IgD-negative memory B cell (primary cell): ENCODE data around the gene DNAI2. TPM values are rescaled to one million over a fixed set of nuclear protein-coding genes. Genes with fewer than 3 reads are reported as not detected.
A peak's percentile ranks its signal among the peaks of the same experiment; 100 is the strongest.

Experiments used
- H3K27ac Mint-ChIP-seq, 3 donors: one replicate each; pipeline ENCODE4 v1.8.0; 2020 to 2022; ENCODE audit warnings: mild to moderate bottlenecking in 3 of 3, mixed read lengths in 3 of 3, moderate library complexity in 1 of 3
- H3K27me3 Mint-ChIP-seq: one replicate; pipeline ENCODE4 v1.8.0; 2021; ENCODE audit warnings: mixed read lengths
- H3K36me3 Mint-ChIP-seq: one replicate; pipeline ENCODE4 v1.8.0; 2020; ENCODE audit warnings: mild to moderate bottlenecking, mixed read lengths
- H3K4me1 Mint-ChIP-seq, 3 donors: one replicate each; pipeline ENCODE4 v1.8.0; 2020 to 2022; ENCODE audit warnings: mixed read lengths in 3 of 3, mild to moderate bottlenecking in 1 of 3
- H3K4me3 Mint-ChIP-seq, 4 donors: one replicate each; pipeline ENCODE4 v1.8.0; 2020 to 2022; ENCODE audit warnings: mild to moderate bottlenecking in 4 of 4, mixed read lengths in 4 of 4, moderate library complexity in 3 of 4
- H3K9me3 Mint-ChIP-seq, 3 donors: one replicate each; pipeline ENCODE4 v1.8.0; 2020 to 2021; ENCODE audit warnings: mixed read lengths in 3 of 3, mild to moderate bottlenecking in 1 of 3
- polyA plus RNA-seq: library from polyadenylated mRNA; unstranded; fragments of 300-500 nt; fragmentation: Illumina TruSeq; gene quantifications from one replicate; pipeline ENCODE4 v1.2.3, GENCODE V29; 2021

DNAI2 gene
- polyA plus RNA-seq, 1 donor from 2014 or later: not detected

- peaks cover 0 to 2% (median 1%) of the 10 kb centered on the region in 3 donors for H3K9me3 Mint-ChIP-seq
- no peak overlapping the region for H3K27ac Mint-ChIP-seq
- no peaks in the 10 kb centered on the region for H3K4me1 Mint-ChIP-seq
- peaks cover 11% of the 10 kb centered on the region for H3K27me3 Mint-ChIP-seq
- H3K36me3 Mint-ChIP-seq: no peaks in the 10 kb centered on the region
- H3K4me3 Mint-ChIP-seq: no peak overlapping the region
Observed at GRCh38 chr17:74298778-74299177, 24.7 kb downstream of the DNAI2 start.

DNA sequence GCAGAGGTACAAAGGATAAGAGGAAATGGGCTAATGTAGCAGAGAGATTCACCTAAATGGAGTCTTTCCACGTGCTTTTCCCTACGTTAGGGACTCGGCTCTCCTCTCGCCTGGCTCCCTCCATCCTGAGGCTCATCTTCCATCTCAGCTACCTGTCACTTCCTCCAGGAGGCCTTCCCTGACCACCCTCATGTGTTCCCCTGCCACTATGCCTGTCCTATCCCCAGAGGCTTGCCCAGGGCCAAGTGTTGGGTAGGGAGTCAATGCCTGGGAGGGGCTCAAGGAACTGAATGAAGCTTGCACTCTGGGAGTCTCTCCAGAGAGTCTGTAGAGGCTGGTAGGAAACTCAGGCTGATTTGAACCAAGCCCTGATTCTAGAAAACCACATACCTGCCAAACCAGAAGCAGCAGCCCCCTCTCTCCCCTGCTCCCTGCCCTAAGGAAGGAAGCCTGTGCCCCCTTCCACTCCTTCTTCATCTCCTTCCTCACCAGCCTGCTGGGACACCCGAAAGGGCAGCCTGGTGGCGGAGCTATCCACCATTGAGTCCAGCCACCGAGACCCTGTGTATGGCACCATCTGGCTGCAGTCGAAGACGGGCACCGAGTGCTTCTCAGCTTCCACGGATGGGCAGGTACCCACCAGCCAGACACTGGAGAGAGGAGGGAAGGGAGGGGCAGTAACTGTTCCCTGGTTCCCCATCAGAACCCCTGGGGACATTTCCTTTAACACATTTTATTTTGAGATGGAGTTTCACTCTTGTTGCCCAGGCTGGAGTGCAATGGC, 25.4 kb downstream of the DNAI2 start:
- H3K4me1 Mint-ChIP-seq: no peaks in the 10 kb centered on the region
- peaks cover 11% of the 10 kb centered on the region for H3K27me3 Mint-ChIP-seq
- peak overlapping the region in 1 of 3 donors; percentile 50 for H3K27ac Mint-ChIP-seq
- H3K9me3 Mint-ChIP-seq: peaks cover 0 to 2% (median 1%) of the 10 kb centered on the region in 3 donors
- no peak overlapping the region for H3K4me3 Mint-ChIP-seq
- no peaks in the 10 kb centered on the region for H3K36me3 Mint-ChIP-seq

GRCh38 chr17:74303305-74303704, 29.3 kb downstream of the DNAI2 start:
- Mint-ChIP-seq H3K27me3 (peaks cover 9% of the 10 kb centered on the region), H3K36me3 (no peaks in the 10 kb centered on the region), H3K4me3 (no peak overlapping the region), H3K4me1 (no peaks in the 10 kb centered on the region), H3K9me3 (no peaks in the 10 kb centered on the region), H3K27ac (no peak overlapping the region)

GRCh38 chr17:74304184-74304583, 30.1 kb downstream of the DNAI2 start:
- H3K4me1 Mint-ChIP-seq: no peaks in the 10 kb centered on the region

GRCh38 chr17:74305865-74306654, 32.0 kb downstream of the DNAI2 start:
- Mint-ChIP-seq H3K27ac (no peak overlapping the region), H3K4me3 (no peak overlapping the region), H3K36me3 (no peaks in the 10 kb centered on the region), H3K4me1 (no peaks in the 10 kb centered on the region), H3K27me3 (peaks cover 11% of the 10 kb centered on the region), H3K9me3 (no peaks in the 10 kb centered on the region)

More at GRCh38 chr17:74304184-74304583, 30.1 kb downstream of the DNAI2 start:
- peaks cover 9% of the 10 kb centered on the region for H3K27me3 Mint-ChIP-seq
- H3K36me3 Mint-ChIP-seq: no peaks in the 10 kb centered on the region
- H3K4me3 Mint-ChIP-seq: no peak overlapping the region
- H3K27ac Mint-ChIP-seq: no peak overlapping the region
- H3K9me3 Mint-ChIP-seq: no peaks in the 10 kb centered on the region

- H3K27ac Mint-ChIP-seq: no peak overlapping the region
- no peaks in the 10 kb centered on the region for H3K36me3 Mint-ChIP-seq
- H3K4me1 Mint-ChIP-seq: no peaks in the 10 kb centered on the region
- peaks cover 10% of the 10 kb centered on the region for H3K27me3 Mint-ChIP-seq
- peaks cover 0 to 5% (median 4%) of the 10 kb centered on the region in 3 donors for H3K9me3 Mint-ChIP-seq
- H3K4me3 Mint-ChIP-seq: no peak overlapping the region
Observed at GRCh38 chr17:74307984-74308773, 34.1 kb downstream of the DNAI2 start.

DNA sequence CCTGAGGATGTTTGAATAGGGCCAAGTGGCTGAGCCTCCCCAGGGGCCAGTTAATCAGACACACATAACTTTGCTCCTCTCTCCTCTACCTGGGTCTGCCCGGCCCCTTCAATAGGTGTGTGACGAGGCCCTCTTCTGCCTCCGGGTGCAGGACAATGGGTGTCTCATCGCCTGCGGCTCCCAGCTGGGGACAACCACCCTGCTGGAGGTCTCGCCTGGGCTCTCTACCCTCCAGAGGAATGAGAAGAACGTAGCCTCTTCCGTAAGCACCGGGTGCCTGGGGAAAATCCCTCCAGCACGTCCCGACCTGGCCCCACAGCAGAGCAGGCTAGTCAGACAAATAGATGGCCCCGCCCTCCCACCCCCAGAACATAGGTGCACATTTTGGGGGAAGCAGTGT, 35.9 kb downstream of the DNAI2 start:
- H3K27me3 Mint-ChIP-seq: peaks cover 10% of the 10 kb centered on the region
- no peak overlapping the region for H3K4me3 Mint-ChIP-seq
- H3K9me3 Mint-ChIP-seq: peaks cover 0 to 8% (median 5%) of the 10 kb centered on the region in 3 donors
- no peak overlapping the region for H3K27ac Mint-ChIP-seq
- H3K36me3 Mint-ChIP-seq: no peaks in the 10 kb centered on the region
- no peaks in the 10 kb centered on the region for H3K4me1 Mint-ChIP-seq

GRCh38 chr17:74314877-74315276, 40.8 kb downstream of the DNAI2 start:
- no peaks in the 10 kb centered on the region for H3K36me3 Mint-ChIP-seq
- no peak overlapping the region for H3K27ac Mint-ChIP-seq
- H3K9me3 Mint-ChIP-seq: peaks cover 0 to 8% (median 5%) of the 10 kb centered on the region in 3 donors
- no peak overlapping the region for H3K4me3 Mint-ChIP-seq
- H3K27me3 Mint-ChIP-seq: peaks cover 7% of the 10 kb centered on the region
- H3K4me1 Mint-ChIP-seq: no peaks in the 10 kb centered on the region

DNA sequence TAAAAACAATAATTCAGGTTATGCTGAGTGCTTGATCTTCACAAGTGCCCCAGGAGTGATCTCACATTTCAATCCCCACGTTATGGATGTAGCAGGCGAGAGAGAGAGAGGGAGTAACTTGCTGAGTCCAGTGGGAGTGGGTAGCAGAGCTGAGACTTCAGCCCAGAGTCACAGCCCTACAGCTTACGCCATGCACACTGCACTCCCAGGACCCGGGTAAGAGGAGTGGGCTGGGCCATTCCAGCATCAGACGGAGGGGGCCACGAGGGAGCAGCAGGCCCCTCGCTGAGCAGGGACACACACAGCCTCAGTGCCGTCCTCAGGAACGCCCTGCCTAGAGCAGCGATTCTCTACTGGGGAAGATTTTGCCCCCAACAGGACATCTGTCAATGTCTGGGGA, 42.2 kb downstream of the DNAI2 start:
- H3K27ac Mint-ChIP-seq: no peak overlapping the region
- peaks cover 0 to 8% (median 5%) of the 10 kb centered on the region in 3 donors for H3K9me3 Mint-ChIP-seq
- no peak overlapping the region for H3K4me3 Mint-ChIP-seq
- peaks cover 15% of the 10 kb centered on the region for H3K27me3 Mint-ChIP-seq
- H3K36me3 Mint-ChIP-seq: no peaks in the 10 kb centered on the region
- H3K4me1 Mint-ChIP-seq: no peaks in the 10 kb centered on the region

GRCh38 chr17:74317071-74317470, 43.0 kb downstream of the DNAI2 start:
- Mint-ChIP-seq H3K4me1 (no peaks in the 10 kb centered on the region), H3K27me3 (peaks cover 18% of the 10 kb centered on the region), H3K36me3 (no peaks in the 10 kb centered on the region), H3K9me3 (peaks cover 0 to 8% (median 5%) of the 10 kb centered on the region in 3 donors), H3K4me3 (no peak overlapping the region), H3K27ac (no peak overlapping the region)

GRCh38 chr17:74318391-74318790, 44.4 kb downstream of the DNAI2 start:
- Mint-ChIP-seq H3K27ac (no peak overlapping the region), H3K27me3 (peaks cover 23% of the 10 kb centered on the region), H3K36me3 (peaks cover 2% of the 10 kb centered on the region), H3K4me1 (peaks cover 0 to 3% (median 0%) of the 10 kb centered on the region in 3 donors), H3K4me3 (no peak overlapping the region), H3K9me3 (peaks cover 0 to 2% (median 0%) of the 10 kb centered on the region in 3 donors)

DNA sequence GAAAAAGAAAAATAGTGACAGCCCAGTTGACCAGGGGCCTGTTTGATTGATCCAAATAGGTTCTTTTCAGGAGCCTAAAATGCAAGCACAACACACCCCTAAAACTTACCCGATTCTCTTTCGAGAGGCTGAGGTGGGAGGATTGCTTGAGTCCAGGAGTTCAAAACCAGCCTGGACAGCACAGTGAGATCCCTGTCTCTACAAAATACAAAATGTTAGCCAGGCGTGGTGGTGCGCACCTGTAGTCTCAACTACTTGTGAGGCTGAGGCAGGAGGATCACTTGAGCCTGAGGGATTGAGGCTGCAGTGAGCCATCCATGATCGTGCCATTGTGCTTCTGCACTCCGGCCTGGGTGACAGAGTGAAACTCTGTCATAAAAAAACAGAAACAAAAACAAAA, 50.5 kb downstream of the DNAI2 start:
- H3K36me3 Mint-ChIP-seq: peaks cover 4% of the 10 kb centered on the region
- peaks cover 53% of the 10 kb centered on the region for H3K27me3 Mint-ChIP-seq
- no peak overlapping the region for H3K27ac Mint-ChIP-seq
- no peaks in the 10 kb centered on the region for H3K9me3 Mint-ChIP-seq
- H3K4me3 Mint-ChIP-seq: peak overlapping the region in 1 of 4 donors; percentile 17
- H3K4me1 Mint-ChIP-seq: peaks cover 4 to 5% (median 4%) of the 10 kb centered on the region in 3 donors

GRCh38 chr17:74325376-74325742, 51.3 kb downstream of the DNAI2 start:
- Mint-ChIP-seq H3K27me3 (peaks cover 53% of the 10 kb centered on the region), H3K36me3 (peaks cover 4% of the 10 kb centered on the region), H3K4me3 (peak overlapping the region in 2 of 4 donors; percentile 67), H3K9me3 (no peaks in the 10 kb centered on the region), H3K4me1 (peaks cover 4 to 5% (median 4%) of the 10 kb centered on the region in 3 donors), H3K27ac (no peak overlapping the region)

DNA sequence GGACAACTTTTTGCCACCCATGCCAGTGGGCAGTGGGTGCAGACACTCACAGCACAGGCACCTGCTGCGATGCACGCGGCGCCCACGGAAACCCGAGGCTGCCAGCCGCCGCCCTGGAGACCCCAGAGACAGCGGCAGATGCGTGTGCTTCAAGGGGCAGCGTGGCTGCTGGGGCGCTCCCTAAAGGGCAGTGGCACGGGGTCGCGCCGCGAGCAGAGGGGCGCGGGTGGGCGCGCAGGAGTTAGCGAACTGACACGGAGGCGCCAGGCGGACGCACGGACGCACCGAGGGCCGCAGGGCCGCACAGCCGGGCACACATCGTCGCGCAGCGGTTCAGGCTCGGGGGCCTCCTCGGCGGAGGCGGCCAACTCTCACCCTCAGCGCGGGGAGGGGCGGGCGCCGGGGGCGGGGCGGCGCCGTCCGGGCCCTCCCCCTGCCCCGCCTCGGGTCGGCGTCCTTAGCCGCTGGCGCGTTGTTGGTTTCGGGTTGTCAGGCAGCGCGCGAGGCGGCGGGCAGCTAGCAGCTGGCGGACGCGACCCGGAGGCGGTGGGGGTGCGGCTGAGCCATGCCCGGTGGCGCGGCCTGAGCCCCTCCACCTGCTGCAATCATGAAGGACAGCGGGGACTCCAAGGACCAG, 51.8 kb downstream of the DNAI2 start, which contains the start of gene KIF19:
Gene KIF19, plus strand, starts transcription at position 484 of the 637 bp plus-strand sequence. Its CDS starts 124 bp downstream, at position 608.
- Mint-ChIP-seq H3K9me3 (no peaks in the 10 kb centered on the region), H3K27me3 (peaks cover 49% of the 10 kb centered on the region), H3K36me3 (peaks cover 4% of the 10 kb centered on the region), H3K4me3 (peak within 1 kb of the TSS in 2 of 4 donors; percentile 67 to 73), H3K4me1 (peaks cover 4 to 5% (median 4%) of the 10 kb centered on the region in 3 donors), H3K27ac (peak within 1 kb of the TSS in 1 of 3 donors; percentile 9)
